Activated T-helper 1 cell treated with anti-CD3 and anti-CD28 coated beads, Interleukin-2, amount 50 U/mL, for 16 hours (primary cell): ENCODE data around the gene SQOR.
"Not testable (repeated sequence)": the region's sequence is repeated elsewhere in the genome, so short reads cannot be mapped to it uniquely, and the experiment has no call there.

Experiments used
- DNase-seq, 2 donors: peaks; one replicate each; pipeline ENCODE4 v3.0.0-alpha.2; 2020; ENCODE audit warnings: low read depth in 1 of 2, low spot score in 1 of 2

The SQOR gene

DNA sequence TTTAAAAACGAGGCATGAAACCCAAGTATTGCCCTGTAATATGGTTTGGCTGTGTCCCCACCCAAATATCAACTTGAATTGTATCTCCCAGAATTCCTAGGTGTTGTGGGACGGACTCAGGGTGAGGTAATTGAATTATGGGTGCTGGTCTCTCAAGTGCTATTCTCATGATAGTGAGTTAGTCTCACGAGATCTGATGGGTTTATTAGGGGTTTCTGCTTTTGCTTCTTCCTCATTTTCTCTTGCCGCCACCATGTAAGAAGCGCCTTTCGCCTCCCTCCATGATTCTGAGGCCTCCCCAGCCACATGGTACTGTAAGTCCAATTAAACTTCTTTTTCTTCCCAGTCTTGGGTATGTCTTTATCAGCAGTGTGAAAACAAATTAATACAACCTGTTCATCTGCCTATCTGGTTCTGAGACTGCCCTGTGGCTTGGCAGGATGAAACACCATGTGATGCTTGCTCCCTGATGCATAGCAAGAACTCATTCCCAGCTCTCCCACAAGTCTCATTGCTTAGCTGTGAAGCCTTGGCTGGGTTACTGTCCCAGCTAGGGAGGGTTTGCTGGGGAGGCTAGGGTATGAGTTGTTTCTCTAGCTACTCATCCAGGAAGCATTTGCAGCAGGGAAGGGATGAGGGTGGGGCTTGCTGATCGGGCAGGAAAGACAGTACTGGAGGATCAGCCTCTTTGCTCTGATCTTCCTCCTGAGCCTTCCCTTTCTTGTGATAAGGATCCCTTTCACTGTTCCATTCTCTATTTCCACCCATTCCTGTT, 3.7 kb upstream of the SQOR start:
- no peak for DNase-seq

- no peak for DNase-seq
These were observed 3.1 kb upstream of the SQOR start for GRCh38 chr15:45631776-45632175.

GRCh38 chr15:45635191-45635638, 386 bp downstream of the SQOR start:
- DNase-seq, result peak; percentile 47 to 48

GRCh38 chr15:45635763-45636292, 999 bp downstream of the SQOR start:
- DNase-seq, result no peak

GRCh38 chr15:45637141-45637540, 2.3 kb downstream of the SQOR start:
- no peak for DNase-seq

GRCh38 chr15:45637552-45638033, 2.8 kb downstream of the SQOR start:
- DNase-seq, result peak in 1 of 2 donors; percentile 30

- DNase-seq, result no peak
These were observed 5.8 kb downstream of the SQOR start for GRCh38 chr15:45640616-45641015.

GRCh38 chr15:45641374-45641781, 6.5 kb downstream of the SQOR start:
- no peak for DNase-seq

- no peak for DNase-seq
These were observed 7.4 kb downstream of the SQOR start for GRCh38 chr15:45641999-45642932.

GRCh38 chr15:45644437-45644836, 9.6 kb downstream of the SQOR start:
- DNase-seq, result no peak

DNA sequence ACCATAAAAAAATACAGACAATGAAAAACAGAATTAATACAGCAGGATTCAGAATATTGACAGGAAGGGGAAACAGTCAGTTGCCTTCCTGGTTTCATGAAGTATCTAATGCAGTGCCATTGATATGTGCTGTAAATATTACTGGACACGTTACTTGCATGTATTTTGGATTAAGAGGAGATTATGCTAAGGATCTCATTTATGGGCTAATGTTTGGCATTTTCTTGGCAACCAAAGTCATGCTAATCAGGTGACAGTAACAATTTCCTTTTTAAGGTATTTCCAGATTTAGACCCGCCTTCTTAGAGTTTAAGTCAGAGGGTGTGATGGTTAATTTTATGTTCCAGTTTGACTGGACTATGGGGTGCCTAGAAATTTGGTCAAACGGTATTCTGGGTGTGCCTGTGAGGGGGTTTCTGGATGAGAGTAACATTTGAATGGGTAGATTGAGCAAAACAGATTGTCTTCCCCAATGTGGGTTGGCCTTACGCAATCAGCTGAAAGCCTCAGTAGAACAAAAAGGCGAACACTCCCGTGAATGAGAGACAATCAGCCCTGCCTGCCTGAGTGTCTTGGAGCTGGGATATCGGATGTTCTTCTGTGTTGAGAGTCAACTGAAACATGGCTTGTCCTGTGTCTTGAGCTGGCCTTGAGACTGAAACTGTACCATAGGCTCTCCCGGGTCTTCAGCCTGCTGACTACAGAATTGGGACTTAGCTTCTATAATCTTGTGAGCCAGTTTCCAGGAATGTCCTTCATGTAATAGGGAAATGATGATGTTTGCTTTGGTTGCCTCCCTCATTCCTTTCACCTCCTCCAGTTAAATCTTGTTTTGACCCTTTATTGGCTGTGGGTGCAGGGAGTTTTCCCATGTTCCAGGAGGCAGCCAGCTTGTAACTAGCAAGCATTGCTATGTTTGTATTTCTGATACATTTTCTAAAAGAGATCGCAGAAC, 10.5 kb downstream of the SQOR start:
- DNase-seq, result no peak

DNA sequence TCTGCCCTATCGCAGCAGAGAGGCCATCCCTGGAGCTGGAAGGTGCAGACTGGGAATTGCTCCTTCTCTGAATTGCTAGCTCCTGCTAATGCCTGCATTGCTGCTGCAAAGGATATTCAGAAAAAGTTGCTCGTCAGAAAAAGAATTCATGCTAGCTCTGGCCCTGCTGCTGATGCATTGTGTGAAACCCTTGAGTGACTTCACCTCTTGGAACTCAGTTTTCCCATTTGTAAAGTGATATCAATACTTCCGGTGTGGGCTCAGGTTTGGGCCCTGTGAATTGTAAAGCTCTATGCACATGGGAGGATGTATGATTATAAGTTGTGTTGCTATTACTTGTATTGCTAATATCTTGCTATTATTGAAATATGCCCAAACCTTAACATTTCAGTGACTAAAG, 11.4 kb downstream of the SQOR start:
- DNase-seq, result no peak

GRCh38 chr15:45647828-45648227, 13.0 kb downstream of the SQOR start:
- DNase-seq, result no peak

DNA sequence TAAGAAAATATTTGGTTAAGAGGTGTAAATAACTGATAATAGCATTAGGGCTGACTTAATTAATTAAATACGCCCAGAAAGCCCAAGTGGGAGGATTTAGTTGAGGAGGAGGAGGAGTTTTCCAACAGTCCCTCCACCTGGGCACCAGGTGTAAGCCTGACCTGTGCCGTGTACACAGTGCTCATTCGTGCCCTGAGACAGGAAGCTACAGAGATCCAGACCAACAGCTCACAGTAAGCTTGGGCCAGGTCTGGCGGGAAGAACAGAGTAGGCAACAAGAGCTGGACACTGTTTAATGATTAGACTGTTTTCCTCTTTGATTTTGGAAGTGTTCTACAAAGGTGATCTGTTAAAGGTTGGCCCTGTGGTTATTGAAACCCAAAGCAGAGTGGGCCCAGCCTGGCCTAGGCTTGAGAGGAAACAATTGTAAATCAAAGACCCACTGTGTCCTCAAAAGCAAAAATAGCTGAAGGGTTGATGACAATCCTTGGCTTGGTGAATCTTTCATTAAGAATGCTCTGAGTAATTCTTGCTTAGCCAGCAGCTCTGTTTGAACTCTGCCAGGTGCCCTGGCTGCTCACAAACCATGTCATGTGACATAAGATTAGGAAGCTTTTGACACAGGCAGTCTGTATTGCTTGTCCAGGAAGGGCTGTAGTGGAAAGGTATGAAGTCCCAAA, 13.8 kb downstream of the SQOR start:
- DNase-seq, result no peak

DNA sequence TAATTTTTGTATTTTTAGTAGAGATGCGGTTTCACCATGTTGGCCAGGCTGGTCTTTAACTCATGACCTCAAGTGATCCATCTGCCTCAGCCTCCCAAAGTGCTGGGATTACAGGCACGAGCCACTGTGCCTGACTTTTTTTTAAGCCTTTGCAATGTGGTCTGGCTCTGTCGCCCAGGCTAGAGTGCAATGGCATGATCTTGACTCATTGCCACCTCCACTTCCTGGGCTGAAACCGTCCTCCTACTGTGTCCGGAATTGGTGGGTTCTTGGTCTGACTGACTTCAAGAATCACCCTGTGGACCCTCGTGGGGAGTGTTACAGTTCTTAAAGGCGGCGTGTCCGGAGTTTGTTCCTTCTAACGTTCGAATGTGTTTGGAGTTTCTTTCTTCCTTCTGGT, 15.2 kb downstream of the SQOR start:
- DNase-seq, result not testable (repeated sequence)

- no peak for DNase-seq
These were observed 16.2 kb downstream of the SQOR start for GRCh38 chr15:45650889-45651525.

DNA sequence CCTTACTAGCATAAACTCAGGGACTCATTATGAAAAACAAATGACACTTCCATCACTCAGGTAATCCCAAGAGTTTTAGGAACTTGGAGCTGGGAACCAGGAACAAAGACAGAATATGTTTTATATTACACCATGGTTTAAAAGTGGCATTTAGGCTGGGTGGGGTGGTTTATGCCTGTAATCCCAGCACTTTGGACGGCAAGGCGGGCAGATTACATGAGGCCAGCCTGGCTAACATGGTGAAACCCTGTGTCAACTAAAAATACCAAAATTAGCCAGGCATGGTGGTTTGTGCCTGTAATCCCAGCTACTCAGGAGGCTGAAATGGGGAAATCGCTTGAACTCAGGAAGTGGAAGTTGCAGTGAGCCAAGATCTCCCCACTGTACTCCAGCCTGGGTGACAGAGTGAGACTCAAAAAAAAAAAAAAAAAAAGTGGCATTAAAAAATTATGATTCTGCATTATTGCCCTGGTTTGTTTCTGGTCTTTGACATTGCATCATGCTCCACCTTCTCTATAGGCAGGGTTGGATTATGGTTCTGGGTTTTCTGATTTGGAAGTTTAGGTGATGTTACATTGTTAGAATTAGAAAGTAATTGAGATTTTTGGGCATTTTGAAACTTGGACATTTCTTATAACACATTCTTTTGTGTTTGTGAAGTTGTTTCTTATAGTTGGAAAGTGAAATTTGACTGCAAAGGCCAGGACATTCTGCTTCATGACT, 19.0 kb downstream of the SQOR start:
- DNase-seq, result no peak

DNA sequence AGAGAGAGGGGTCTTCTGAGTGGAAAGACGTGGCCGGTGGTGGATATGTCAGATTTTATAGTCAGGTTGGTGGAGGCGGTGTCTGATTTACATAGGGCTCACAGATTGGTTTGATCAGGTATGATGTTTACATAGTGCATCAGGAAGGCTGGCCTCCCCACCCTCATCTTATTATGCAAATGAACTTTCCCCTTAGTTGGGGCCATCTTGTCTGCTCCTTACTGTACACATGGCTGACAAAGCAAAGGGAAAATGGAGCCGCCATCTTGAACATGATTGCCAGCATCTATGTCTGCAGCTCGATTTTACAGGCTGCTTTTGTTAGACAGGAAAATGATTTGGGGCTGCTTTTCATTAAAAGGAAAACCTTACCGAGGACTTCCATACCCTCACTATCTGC, 19.9 kb downstream of the SQOR start:
- no peak for DNase-seq

GRCh38 chr15:45657254-45657653, 22.4 kb downstream of the SQOR start:
- no peak for DNase-seq
